ENCODE data around the gene FAM8A1.
"Not testable (repeated sequence)": the region's sequence is repeated elsewhere in the genome, so short reads cannot be mapped to it uniquely, and the experiment has no call there.

The FAM8A1 gene

GRCh38 chr6:17599877-17600526 lies at the start of gene FAM8A1:
Gene FAM8A1, plus strand, starts transcription at chr6:17600302. Its CDS starts 108 bp downstream, at chr6:17600410.
- peak; percentile 97 for DNase-seq

- DNase-seq = no peak
Observed at GRCh38 chr6:17551383-17551958, 48.6 kb upstream of the FAM8A1 start.

- no peak for DNase-seq
Observed at GRCh38 chr6:17552861-17553260, 47.2 kb upstream of the FAM8A1 start.

- DNase-seq = no peak
Observed at GRCh38 chr6:17556014-17556413, 44.1 kb upstream of the FAM8A1 start.

GRCh38 chr6:17562636-17563035 lies 37.5 kb upstream of the FAM8A1 start:
- no peak for DNase-seq

GRCh38 chr6:17565399-17565798 lies 34.7 kb upstream of the FAM8A1 start:
- DNase-seq = no peak

- DNase-seq = no peak
Observed at GRCh38 chr6:17574866-17575560, 25.1 kb upstream of the FAM8A1 start.

- no peak for DNase-seq
Observed at GRCh38 chr6:17577059-17577458, 23.0 kb upstream of the FAM8A1 start.

GRCh38 chr6:17580518-17581048 lies 19.5 kb upstream of the FAM8A1 start:
- DNase-seq = peak; percentile 21 to 25

GRCh38 chr6:17581282-17581681 lies 18.8 kb upstream of the FAM8A1 start:
- not testable (repeated sequence) for DNase-seq

GRCh38 chr6:17583811-17584210 lies 16.3 kb upstream of the FAM8A1 start:
- DNase-seq = no peak

GRCh38 chr6:17584241-17584803 lies 15.8 kb upstream of the FAM8A1 start:
- DNase-seq = no peak

GRCh38 chr6:17585766-17586490 lies 14.2 kb upstream of the FAM8A1 start:
- DNase-seq = no peak

- DNase-seq = not testable (repeated sequence)
Observed at GRCh38 chr6:17586623-17587022, 13.5 kb upstream of the FAM8A1 start.

- no peak for DNase-seq
Observed at GRCh38 chr6:17588011-17588410, 12.1 kb upstream of the FAM8A1 start.

GRCh38 chr6:17589406-17590096 lies 10.6 kb upstream of the FAM8A1 start:
- peak in 1 of 2 experiments; percentile 23 for DNase-seq

GRCh38 chr6:17591287-17591686 lies 8.8 kb upstream of the FAM8A1 start:
- DNase-seq = no peak

- no peak for DNase-seq
Observed at GRCh38 chr6:17593246-17593645, 6.9 kb upstream of the FAM8A1 start.

- no peak for DNase-seq
Observed at GRCh38 chr6:17596085-17596484, 4.0 kb upstream of the FAM8A1 start.

GRCh38 chr6:17600527-17601385 lies 654 bp downstream of the FAM8A1 start:
- DNase-seq = peak; percentile 42 to 52

- DNase-seq = no peak
Observed at GRCh38 chr6:17601386-17601703, 1.2 kb downstream of the FAM8A1 start.
